AG10803 (cell line): ENCODE results near the gene RBM38.

Experiments used
- DNase-seq: peaks from one replicate; pipeline ENCODE4 v3.0.0; 2010; ENCODE audit warnings: low read depth
- H3K4me3 ChIP-seq: 2 replicates; pipeline ENCODE4 v1.5.1; 2011; ENCODE audit warnings: mild to moderate bottlenecking, low read length, control low read depth
- TF ChIP-seq, protein P1 (sequence below): conservative IDR thresholded peaks from 2 replicates; pipeline ENCODE4 v1.5.1; 2011; ENCODE audit warnings: mild to moderate bottlenecking, low read length, control low read depth, inconsistent platforms

RBM38 gene

DNA sequence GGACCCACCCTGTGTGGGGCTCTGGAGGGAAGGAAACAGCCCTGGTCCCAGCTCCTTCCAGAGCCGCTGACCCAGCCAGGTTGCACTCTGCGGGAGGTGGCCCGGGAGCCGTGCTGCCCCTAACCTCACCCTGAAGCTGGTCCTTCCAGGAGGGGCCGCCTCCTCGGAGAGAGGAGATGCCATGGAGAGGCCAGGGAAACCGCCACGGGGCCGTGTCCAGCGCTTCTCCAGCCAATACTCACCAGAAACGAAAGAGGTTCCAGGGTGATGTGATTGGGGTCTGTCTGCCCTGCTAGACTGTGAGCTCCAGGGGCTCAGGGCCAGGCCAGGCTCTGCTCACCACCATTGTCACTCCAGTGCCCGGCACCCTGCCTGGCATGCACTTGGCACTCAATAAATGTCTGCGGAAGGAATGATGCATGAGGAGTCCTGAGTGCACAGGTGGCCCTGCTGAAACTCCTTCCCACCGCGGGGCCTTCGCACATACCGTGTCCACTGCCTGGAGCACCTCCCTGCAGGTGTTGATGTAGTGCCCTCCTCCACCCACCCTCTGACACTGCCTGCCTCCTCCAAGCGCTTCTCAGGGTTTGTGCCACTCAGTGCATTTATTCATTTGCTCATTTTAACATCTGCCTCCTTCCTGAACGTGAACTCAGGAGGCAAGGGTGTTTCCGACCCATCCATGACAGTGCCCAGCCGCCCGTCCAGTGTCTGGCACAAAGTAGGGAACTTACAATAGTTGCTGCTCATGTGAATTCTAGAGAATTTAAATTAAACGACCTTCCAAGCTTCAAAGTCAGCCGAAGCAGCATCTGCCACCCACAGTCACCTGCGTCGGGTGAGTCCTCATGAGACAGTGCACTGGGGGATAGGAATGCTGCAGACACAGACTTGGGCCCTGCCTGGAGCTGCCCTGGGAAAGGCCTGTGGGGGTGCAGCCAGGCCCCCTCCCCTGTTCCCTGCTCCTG lies 30.3 kb downstream of the RBM38 start:
- no peak for DNase-seq
- no peak overlapping the region for H3K4me3 ChIP-seq
- TF ChIP-seq, protein P1, sequence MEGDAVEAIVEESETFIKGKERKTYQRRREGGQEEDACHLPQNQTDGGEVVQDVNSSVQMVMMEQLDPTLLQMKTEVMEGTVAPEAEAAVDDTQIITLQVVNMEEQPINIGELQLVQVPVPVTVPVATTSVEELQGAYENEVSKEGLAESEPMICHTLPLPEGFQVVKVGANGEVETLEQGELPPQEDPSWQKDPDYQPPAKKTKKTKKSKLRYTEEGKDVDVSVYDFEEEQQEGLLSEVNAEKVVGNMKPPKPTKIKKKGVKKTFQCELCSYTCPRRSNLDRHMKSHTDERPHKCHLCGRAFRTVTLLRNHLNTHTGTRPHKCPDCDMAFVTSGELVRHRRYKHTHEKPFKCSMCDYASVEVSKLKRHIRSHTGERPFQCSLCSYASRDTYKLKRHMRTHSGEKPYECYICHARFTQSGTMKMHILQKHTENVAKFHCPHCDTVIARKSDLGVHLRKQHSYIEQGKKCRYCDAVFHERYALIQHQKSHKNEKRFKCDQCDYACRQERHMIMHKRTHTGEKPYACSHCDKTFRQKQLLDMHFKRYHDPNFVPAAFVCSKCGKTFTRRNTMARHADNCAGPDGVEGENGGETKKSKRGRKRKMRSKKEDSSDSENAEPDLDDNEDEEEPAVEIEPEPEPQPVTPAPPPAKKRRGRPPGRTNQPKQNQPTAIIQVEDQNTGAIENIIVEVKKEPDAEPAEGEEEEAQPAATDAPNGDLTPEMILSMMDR: no peak

DNA sequence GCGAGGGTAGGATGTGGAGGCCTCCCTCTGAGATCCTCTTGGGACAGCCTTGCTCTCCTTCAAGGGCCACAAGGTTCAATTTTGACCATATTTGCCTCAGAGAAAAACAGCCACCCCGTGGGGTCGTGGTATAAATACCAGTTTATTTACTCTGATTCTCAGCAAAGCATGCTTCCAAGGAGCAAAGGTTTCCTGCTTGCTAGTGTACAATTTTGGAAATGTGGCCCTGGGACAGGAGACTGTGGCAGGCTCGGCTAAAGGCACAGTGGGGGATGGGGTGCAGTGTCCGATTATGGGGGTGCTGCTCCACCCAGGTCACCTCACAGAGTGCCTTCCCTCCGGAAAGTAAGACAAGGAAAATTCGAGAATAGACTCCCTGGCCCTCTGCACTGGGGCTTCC lies 31.1 kb downstream of the RBM38 start:
- DNase-seq: no peak
- TF ChIP-seq, protein P1: no peak
- no peak overlapping the region for H3K4me3 ChIP-seq

DNA sequence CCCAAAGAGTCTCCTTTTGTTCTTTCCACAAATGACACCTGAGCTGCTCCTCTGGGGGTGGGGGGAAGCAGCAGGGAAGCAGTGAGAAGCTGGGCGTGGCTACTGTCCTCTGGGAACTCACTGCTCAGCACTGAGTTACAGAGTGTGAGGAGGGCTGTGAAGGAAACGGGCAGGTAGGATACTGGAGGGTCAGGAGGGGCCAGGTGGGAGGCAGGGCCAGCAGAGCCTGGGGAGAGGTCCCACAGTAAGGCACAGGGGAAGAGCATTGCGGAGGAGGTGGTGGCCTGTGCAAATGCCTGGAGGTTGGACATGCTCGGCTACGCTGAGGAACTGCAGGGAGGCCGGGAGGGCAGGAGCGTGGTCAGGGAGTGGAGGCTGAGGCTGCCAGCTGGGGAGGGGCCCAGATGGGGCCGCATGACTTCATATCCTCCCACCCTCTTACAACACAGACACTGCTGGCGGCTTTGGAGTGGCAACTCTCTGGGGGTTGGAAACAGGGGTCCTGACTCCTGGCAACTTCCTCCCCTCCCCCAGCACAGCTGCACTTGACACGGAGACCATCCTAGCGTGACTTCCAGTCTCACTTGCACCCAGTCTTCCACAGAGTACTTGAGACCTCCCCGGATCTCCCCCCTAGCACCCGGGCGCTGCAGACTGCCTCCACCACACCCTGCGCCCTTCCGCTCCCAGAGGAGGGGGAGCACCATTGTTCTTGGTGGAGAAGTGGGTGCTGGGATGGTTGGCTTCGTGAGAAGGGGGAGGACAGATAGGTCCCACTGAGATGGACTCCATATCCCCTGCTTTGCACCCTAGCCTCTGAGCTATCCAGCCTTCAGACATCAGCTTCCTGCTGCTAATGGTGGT lies 34.2 kb downstream of the RBM38 start:
- DNase-seq: no peak
- TF ChIP-seq, protein P1: no peak
- no peak overlapping the region for H3K4me3 ChIP-seq

DNA sequence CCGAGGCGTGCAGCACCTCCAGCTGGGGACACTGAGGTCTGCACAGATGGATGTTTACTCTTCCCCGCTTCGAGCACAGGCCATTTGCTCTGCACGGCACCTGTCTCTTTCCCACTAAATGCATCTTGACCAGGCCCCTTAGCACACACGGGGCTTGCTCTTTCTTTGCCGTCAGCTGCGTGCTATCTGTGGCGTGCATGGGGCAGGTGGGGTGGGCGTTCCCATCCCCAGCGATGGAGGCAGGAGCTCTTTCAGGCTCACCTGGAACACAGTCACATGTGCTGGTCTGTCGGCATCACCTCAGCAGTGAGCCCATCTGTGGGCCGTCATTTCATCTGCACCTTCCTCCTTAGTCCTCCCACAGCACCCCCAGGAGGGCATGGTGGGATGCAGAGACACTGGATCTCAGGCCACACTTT lies 35.1 kb downstream of the RBM38 start:
- no peak overlapping the region for H3K4me3 ChIP-seq
- TF ChIP-seq, protein P1: no peak
- no peak for DNase-seq

DNA sequence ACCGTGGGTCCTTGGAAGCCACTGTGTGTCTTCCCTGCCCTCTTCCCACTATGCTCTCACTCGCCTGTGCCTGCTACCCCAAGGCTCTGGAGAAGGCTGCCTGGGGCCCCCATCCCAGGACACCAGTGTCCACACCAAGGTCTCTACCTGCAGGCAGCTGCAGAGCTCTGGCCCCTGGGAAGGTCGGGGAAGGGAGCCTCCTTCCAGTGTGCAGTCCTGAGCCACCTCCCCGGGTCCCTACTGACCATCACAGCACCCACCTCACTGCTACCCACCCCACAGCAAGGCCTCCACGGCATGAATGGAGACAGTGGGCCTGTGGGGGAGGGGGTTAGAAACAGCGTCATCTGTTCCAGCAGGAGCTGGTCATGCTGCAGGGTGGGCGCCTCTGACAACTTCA lies 35.6 kb downstream of the RBM38 start:
- DNase-seq: no peak
- H3K4me3 ChIP-seq: no peak overlapping the region
- TF ChIP-seq, protein P1: no peak

DNA sequence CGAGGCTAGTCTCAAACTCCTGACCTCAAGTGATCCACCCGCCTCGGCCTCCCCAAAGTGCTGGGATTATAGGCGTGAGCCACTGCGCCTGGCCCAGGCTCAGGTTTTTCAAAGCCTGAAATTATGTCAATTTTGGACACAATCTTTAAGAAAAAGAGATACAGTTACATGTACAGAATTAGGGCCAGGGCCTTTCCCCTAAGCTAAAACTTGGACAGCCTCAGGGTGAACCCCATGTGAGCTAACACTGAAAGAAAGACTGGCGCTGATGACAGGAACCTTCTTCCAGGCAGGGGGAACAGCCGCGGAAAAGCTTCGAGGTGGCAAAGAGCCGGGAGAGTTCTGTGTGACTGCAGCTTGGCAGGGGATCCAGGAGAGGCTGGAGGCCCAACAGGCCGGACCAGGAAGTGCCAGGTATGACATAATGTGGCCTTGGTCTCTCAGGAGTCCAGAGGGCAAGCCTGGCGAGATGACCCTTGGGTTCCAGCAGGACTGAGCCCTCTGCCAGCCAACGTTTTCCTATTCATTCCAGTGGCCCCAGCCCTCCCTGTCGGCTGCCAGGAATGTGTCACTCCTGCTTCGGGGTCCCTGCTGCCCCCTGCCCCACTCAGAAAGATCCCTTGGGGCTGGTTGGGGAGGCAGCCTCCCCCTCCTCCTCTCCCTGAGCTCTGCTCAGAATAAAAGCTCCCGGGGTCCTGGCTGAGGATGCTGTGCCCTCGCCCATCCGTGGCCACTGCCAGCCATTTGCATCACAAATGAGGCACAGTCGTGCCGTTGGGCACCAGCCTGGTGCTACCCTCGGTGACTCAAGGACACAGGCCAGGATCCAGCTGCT lies 37.3 kb downstream of the RBM38 start:
- DNase-seq: no peak
- TF ChIP-seq, protein P1: no peak
- H3K4me3 ChIP-seq: no peak overlapping the region
